ENCODE data around the gene SLCO4C1.

SLCO4C1 gene

GRCh38 chr5:102314328-102314727, 18.2 kb upstream of the SLCO4C1 start:
- Histone ChIP-seq H3K4me2 (ENCODE audit: low read depth, low read length, poor library complexity, severe bottlenecking) (no peak overlapping the region), H3K9ac (ENCODE audit: low read length) (no peak overlapping the region), H3K9me2 (replicated peaks; ENCODE audit: insufficient read depth, low read length) (no peaks in the 10 kb centered on the region)

GRCh38 chr5:102313912-102314311, 17.8 kb upstream of the SLCO4C1 start:
- Histone ChIP-seq H3K9ac (ENCODE audit: low read length) (no peak overlapping the region), H3K9me2 (replicated peaks; ENCODE audit: insufficient read depth, low read length) (no peaks in the 10 kb centered on the region), H3K4me3 (ENCODE audit: insufficient read depth, low read length, poor library complexity, severe bottlenecking) (no peak overlapping the region)

More at GRCh38 chr5:102314328-102314727, 18.2 kb upstream of the SLCO4C1 start:
- Histone ChIP-seq H3F3A (ENCODE audit: insufficient read depth) (no peaks in the 10 kb centered on the region), H4K20me1 (ENCODE audit: low read depth, low read length) (no peaks in the 10 kb centered on the region), H3K4me3 (ENCODE audit: insufficient read depth, low read length, poor library complexity, severe bottlenecking) (no peak overlapping the region), H3K27me3 (ENCODE audit: low read length) (no peaks in the 10 kb centered on the region), H3K36me3 (ENCODE audit: low read length) (no peaks in the 10 kb centered on the region), H3K27ac (ENCODE audit: low read depth, low read length) (no peak overlapping the region), H3K9me3 (ENCODE audit: insufficient read depth, low read length) (no peaks in the 10 kb centered on the region), H3K79me2 (ENCODE audit: insufficient read depth, low read length) (no peaks in the 10 kb centered on the region), H2AFZ (ENCODE audit: low read depth, low read length, severe bottlenecking) (no peak overlapping the region)
- TF ChIP-seq CTCF (IDR thresholded peaks at IDR 0.05; ENCODE audit: insufficient read depth, low read length, poor library complexity, severe bottlenecking) (no peak), EZH2phosphoT487 (conservative IDR thresholded peaks at IDR 0.05; ENCODE audit: low read length) (no peak)

GRCh38 chr5:102312586-102313370, 16.7 kb upstream of the SLCO4C1 start:
- Histone ChIP-seq H3K36me3 (ENCODE audit: low read length) (no peaks in the 10 kb centered on the region), H4K20me1 (ENCODE audit: low read depth, low read length) (no peaks in the 10 kb centered on the region), H2AFZ (ENCODE audit: low read depth, low read length, severe bottlenecking) (no peak overlapping the region), H3K9me2 (replicated peaks; ENCODE audit: insufficient read depth, low read length) (no peaks in the 10 kb centered on the region), H3F3A (ENCODE audit: insufficient read depth) (no peaks in the 10 kb centered on the region), H3K4me3 (ENCODE audit: insufficient read depth, low read length, poor library complexity, severe bottlenecking) (no peak overlapping the region), H3K4me2 (ENCODE audit: low read depth, low read length, poor library complexity, severe bottlenecking) (no peak overlapping the region), H3K79me2 (ENCODE audit: insufficient read depth, low read length) (no peaks in the 10 kb centered on the region), H3K9me3 (ENCODE audit: insufficient read depth, low read length) (no peaks in the 10 kb centered on the region), H3K27me3 (ENCODE audit: low read length) (no peaks in the 10 kb centered on the region), H3K9ac (ENCODE audit: low read length) (no peak overlapping the region), H3K27ac (ENCODE audit: low read depth, low read length) (no peak overlapping the region)
- TF ChIP-seq CTCF (IDR thresholded peaks at IDR 0.05; ENCODE audit: insufficient read depth, low read length, poor library complexity, severe bottlenecking) (no peak), EZH2phosphoT487 (conservative IDR thresholded peaks at IDR 0.05; ENCODE audit: low read length) (no peak)

More at GRCh38 chr5:102313912-102314311, 17.8 kb upstream of the SLCO4C1 start:
- Histone ChIP-seq H3F3A (ENCODE audit: insufficient read depth) (no peaks in the 10 kb centered on the region), H2AFZ (ENCODE audit: low read depth, low read length, severe bottlenecking) (no peak overlapping the region), H3K4me2 (ENCODE audit: low read depth, low read length, poor library complexity, severe bottlenecking) (no peak overlapping the region), H3K36me3 (ENCODE audit: low read length) (no peaks in the 10 kb centered on the region), H4K20me1 (ENCODE audit: low read depth, low read length) (no peaks in the 10 kb centered on the region), H3K79me2 (ENCODE audit: insufficient read depth, low read length) (no peaks in the 10 kb centered on the region), H3K27me3 (ENCODE audit: low read length) (no peaks in the 10 kb centered on the region), H3K27ac (ENCODE audit: low read depth, low read length) (no peak overlapping the region), H3K9me3 (ENCODE audit: insufficient read depth, low read length) (no peaks in the 10 kb centered on the region)
- no peak for TF ChIP-seq CTCF (IDR thresholded peaks at IDR 0.05; ENCODE audit: insufficient read depth, low read length, poor library complexity, severe bottlenecking)
- TF ChIP-seq EZH2phosphoT487 (conservative IDR thresholded peaks at IDR 0.05; ENCODE audit: low read length): no peak

Data from SU-DHL-6 (cell line).